Stimulated activated CD4-positive, alpha-beta T cell treated with anti-CD3 and anti-CD28 coated beads, Interleukin-2, amount 100 ng/mL, for 48 hours (primary cell): ENCODE results near the gene FERMT3.

Source experiments
- DNase-seq, 2 donors: peaks; one replicate each; pipeline ENCODE4 v3.0.0-alpha.2; 2020

The FERMT3 gene

GRCh38 chr11:64222651-64223000 lies 16.1 kb downstream of the FERMT3 start:
- no peak for DNase-seq

GRCh38 chr11:64223001-64223651 lies 16.6 kb downstream of the FERMT3 start:
- no peak for DNase-seq

- no peak for DNase-seq
Measured at GRCh38 chr11:64224151-64224890, 17.8 kb downstream of the FERMT3 start.

GRCh38 chr11:64224891-64225607 lies 18.5 kb downstream of the FERMT3 start:
- DNase-seq: no peak

- DNase-seq: peak; percentile 93 to 96
Measured at GRCh38 chr11:64225608-64226506, 19.3 kb downstream of the FERMT3 start, which contains the start of the genes NUDT22 and TRPT1. TSS of gene NUDT22 (plus strand) at chr11:64226274. CDS start at chr11:64226653, 379 bp downstream. TSS of gene TRPT1 (minus strand) at chr11:64226186. CDS start at chr11:64225860, 326 bp downstream.

- no peak for DNase-seq
Measured at GRCh38 chr11:64226507-64227051, 20.1 kb downstream of the FERMT3 start.

GRCh38 chr11:64227405-64227956 lies 21.0 kb downstream of the FERMT3 start:
- no peak for DNase-seq

GRCh38 chr11:64229090-64229743 lies 22.7 kb downstream of the FERMT3 start:
- DNase-seq: no peak

- no peak for DNase-seq
Measured at GRCh38 chr11:64229744-64230170, 23.2 kb downstream of the FERMT3 start.

GRCh38 chr11:64230171-64230984 lies 23.9 kb downstream of the FERMT3 start, which contains the start of gene DNAJC4:
TSS of gene DNAJC4 (plus strand) at chr11:64230548. CDS start at chr11:64230855, 307 bp downstream.
- DNase-seq: peak; percentile 78 to 83

GRCh38 chr11:64230985-64231365 lies 24.5 kb downstream of the FERMT3 start:
- DNase-seq: no peak

- DNase-seq: no peak
Measured at GRCh38 chr11:64231546-64231945, 25.0 kb downstream of the FERMT3 start.

GRCh38 chr11:64232182-64232966 lies 25.9 kb downstream of the FERMT3 start:
- no peak for DNase-seq

GRCh38 chr11:64232967-64233315 lies 26.4 kb downstream of the FERMT3 start:
- no peak for DNase-seq

GRCh38 chr11:64233913-64234586 lies 27.5 kb downstream of the FERMT3 start, which contains the start of gene VEGFB:
TSS of gene VEGFB (plus strand) at chr11:64234584. CDS start at chr11:64234834, 250 bp downstream.
- peak; percentile 54 to 63 for DNase-seq

- no peak for DNase-seq
Measured at GRCh38 chr11:64234647-64235379, 28.3 kb downstream of the FERMT3 start.

GRCh38 chr11:64235437-64236161 lies 29.1 kb downstream of the FERMT3 start:
- DNase-seq: no peak
